Measurements from ENCODE around the gene XBP1. TPM values are rescaled to one million over a fixed set of nuclear protein-coding genes. Genes with fewer than 3 reads are reported as not detected.

XBP1 gene
- total and polyA plus RNA-seq, 2 donors (not counting 3 experiments of a cell fraction or from before 2014, with no cell fraction given) = 90.4 to 102 TPM

DNA sequence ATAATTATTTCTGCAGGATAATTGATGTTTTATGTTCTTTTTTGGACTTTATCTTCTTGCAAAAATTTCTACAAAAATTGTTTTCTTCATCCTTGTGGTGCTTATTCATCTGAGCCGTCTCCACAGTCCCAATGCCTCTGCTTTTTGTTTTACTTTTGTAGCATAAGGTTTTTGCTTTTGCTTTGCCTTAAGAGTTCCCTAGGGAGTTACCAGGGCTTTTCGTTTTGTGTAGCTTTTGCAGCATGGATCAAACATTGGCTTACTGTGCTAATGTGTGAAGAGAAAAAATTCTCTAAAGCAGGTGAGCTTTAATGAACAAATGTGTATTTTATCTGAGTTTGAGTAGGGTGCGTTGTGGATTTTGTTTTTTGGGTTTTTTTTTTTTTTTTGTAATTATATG lies 11.8 kb downstream of the XBP1 start:
- H2AFZ ChIP-seq (ENCODE audit: low read depth, low read length) = no peak overlapping the region
- intact Hi-C loops (cut with micrococcal nuclease) (no loop called here), dilution Hi-C loops (cut with MboI; ENCODE audit: extremely low pct_ligation_motif_present, low sequenced_read_pairs) (no loop called here)
- H3K79me2 ChIP-seq (ENCODE audit: control insufficient read depth, insufficient read depth, low read length) = no peaks in the 10 kb centered on the region
- H3K27ac ChIP-seq (ENCODE audit: insufficient read depth, low read depth, low read length) = no peak overlapping the region
- H3K9me1 ChIP-seq (replicated peaks; ENCODE audit: control insufficient read depth, extremely low read depth, insufficient read depth, low read length) = no peaks in the 10 kb centered on the region
- H3K4me2 ChIP-seq (ENCODE audit: insufficient read depth, low read length) = no peak overlapping the region
- H3K9me3 ChIP-seq (replicated peaks; ENCODE audit: control insufficient read depth, insufficient read depth, low read length) = no peaks in the 10 kb centered on the region
- POLR2A ChIA-PET = no interaction called here
- H3K9ac ChIP-seq (replicated peaks; ENCODE audit: extremely low read depth, insufficient read depth, low read length) = no peak overlapping the region
- CTCF ChIA-PET = interaction anchor here (1.6 to 4.6 kb wide), 5 partner anchors 11 to 456 kb away, joined by 3 to 34 read pairs (median 6); partner anchors contain the start of gene XBP1
- no peaks in the 10 kb centered on the region for H3K4me1 ChIP-seq (ENCODE audit: control insufficient read depth, extremely low read depth, insufficient read depth, low read length)
- H4K20me1 ChIP-seq (replicated peaks; ENCODE audit: control insufficient read depth, extremely low read depth, insufficient read depth, low read length) = no peaks in the 10 kb centered on the region
- H3K4me3 ChIP-seq (replicated peaks in 1 of 3; ENCODE audit: insufficient read depth in 1 of 3, low read depth in 1 of 3, low read length in 3 of 3) = no peak overlapping the region
- no peak for TF ChIP-seq MYC (IDR thresholded peaks at IDR 0.05; ENCODE audit: low read depth, low read length)
- H3K27me3 ChIP-seq (ENCODE audit: control insufficient read depth in 2 of 2, insufficient read depth in 2 of 2, low read length in 2 of 2) = no peaks in the 10 kb centered on the region
- FAIRE-seq = no peak
- H3K36me3 ChIP-seq (ENCODE audit: control insufficient read depth in 2 of 2, extremely low read depth in 1 of 2, insufficient read depth in 2 of 2, low read length in 2 of 2) = peaks cover 16 to 22% of the 10 kb centered on the region in 2 experiments
- no peak for DNase-seq (ENCODE audit: low read depth, low spot score)
- BruUV-seq (replicated peaks) = no TSS peak

GRCh38 chr22:28783786-28784671 lies 16.3 kb downstream of the XBP1 start:
- Histone ChIP-seq H3K27me3 (ENCODE audit: control insufficient read depth in 2 of 2, insufficient read depth in 2 of 2, low read length in 2 of 2) (no peaks in the 10 kb centered on the region), H3K4me1 (ENCODE audit: control insufficient read depth, extremely low read depth, insufficient read depth, low read length) (no peaks in the 10 kb centered on the region), H3K79me2 (ENCODE audit: control insufficient read depth, insufficient read depth, low read length) (peaks cover 13% of the 10 kb centered on the region), H4K20me1 (replicated peaks; ENCODE audit: control insufficient read depth, extremely low read depth, insufficient read depth, low read length) (no peaks in the 10 kb centered on the region), H3K4me2 (ENCODE audit: insufficient read depth, low read length) (no peak overlapping the region), H3K9ac (replicated peaks; ENCODE audit: extremely low read depth, insufficient read depth, low read length) (no peak overlapping the region), H3K9me3 (replicated peaks; ENCODE audit: control insufficient read depth, insufficient read depth, low read length) (no peaks in the 10 kb centered on the region), H2AFZ (ENCODE audit: low read depth, low read length) (no peak overlapping the region), H3K36me3 (ENCODE audit: control insufficient read depth in 2 of 2, extremely low read depth in 1 of 2, insufficient read depth in 2 of 2, low read length in 2 of 2) (peaks cover 22 to 26% of the 10 kb centered on the region in 2 experiments), H3K4me3 (replicated peaks in 1 of 3; ENCODE audit: insufficient read depth in 1 of 3, low read depth in 1 of 3, low read length in 3 of 3) (no peak overlapping the region), H3K9me1 (replicated peaks; ENCODE audit: control insufficient read depth, extremely low read depth, insufficient read depth, low read length) (no peaks in the 10 kb centered on the region), H3K27ac (ENCODE audit: insufficient read depth, low read depth, low read length) (no peak overlapping the region)
- peak; percentile 55 for DNase-seq (ENCODE audit: low read depth, low spot score)
- no peak for FAIRE-seq
- intact Hi-C loops (cut with micrococcal nuclease) (no loop called here), dilution Hi-C loops (cut with MboI; ENCODE audit: extremely low pct_ligation_motif_present, low sequenced_read_pairs) (no loop called here)
- BruUV-seq (replicated peaks) = no TSS peak
- TF ChIP-seq EZH2 (IDR thresholded peaks at IDR 0.05; ENCODE audit: borderline replicate concordance, low read depth, low read length, severe bottlenecking) (no peak), POLR2A (IDR thresholded peaks at IDR 0.05; ENCODE audit: low read depth, low read length) (no peak), JUN (IDR thresholded peaks at IDR 0.05; ENCODE audit: borderline replicate concordance, insufficient read depth, insufficient read length, low read depth) (no peak), MAX (IDR thresholded peaks at IDR 0.05; ENCODE audit: insufficient read depth, insufficient read length) (no peak), GATA2 (IDR thresholded peaks at IDR 0.05; ENCODE audit: insufficient read depth, insufficient read length, low read depth, low read length) (no peak), MYC (IDR thresholded peaks at IDR 0.05; ENCODE audit: low read depth, low read length) (no peak), POLR2AphosphoS5 (IDR thresholded peaks at IDR 0.05; ENCODE audit: insufficient read depth, low read depth, low read length) (no peak), FOS (IDR thresholded peaks at IDR 0.05; ENCODE audit: borderline replicate concordance, insufficient read depth, low read length) (no peak)
- TF ChIP-seq, protein P1, sequence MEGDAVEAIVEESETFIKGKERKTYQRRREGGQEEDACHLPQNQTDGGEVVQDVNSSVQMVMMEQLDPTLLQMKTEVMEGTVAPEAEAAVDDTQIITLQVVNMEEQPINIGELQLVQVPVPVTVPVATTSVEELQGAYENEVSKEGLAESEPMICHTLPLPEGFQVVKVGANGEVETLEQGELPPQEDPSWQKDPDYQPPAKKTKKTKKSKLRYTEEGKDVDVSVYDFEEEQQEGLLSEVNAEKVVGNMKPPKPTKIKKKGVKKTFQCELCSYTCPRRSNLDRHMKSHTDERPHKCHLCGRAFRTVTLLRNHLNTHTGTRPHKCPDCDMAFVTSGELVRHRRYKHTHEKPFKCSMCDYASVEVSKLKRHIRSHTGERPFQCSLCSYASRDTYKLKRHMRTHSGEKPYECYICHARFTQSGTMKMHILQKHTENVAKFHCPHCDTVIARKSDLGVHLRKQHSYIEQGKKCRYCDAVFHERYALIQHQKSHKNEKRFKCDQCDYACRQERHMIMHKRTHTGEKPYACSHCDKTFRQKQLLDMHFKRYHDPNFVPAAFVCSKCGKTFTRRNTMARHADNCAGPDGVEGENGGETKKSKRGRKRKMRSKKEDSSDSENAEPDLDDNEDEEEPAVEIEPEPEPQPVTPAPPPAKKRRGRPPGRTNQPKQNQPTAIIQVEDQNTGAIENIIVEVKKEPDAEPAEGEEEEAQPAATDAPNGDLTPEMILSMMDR (IDR thresholded peaks at IDR 0.05; ENCODE audit: extremely low read depth in 1 of 2, insufficient read depth in 1 of 2, low read depth in 1 of 2, low read length in 2 of 2) = no peak
- POLR2A ChIA-PET = no interaction called here
- CTCF ChIA-PET = interaction anchor here (0.9 to 3.7 kb wide), 4 partner anchors 45 to 257 kb away, joined by 3 to 25 read pairs (median 6); no protein-coding TSS in a partner anchor

All from endothelial cell of umbilical vein (primary cell).